Body of pancreas (tissue), 4 donors: ENCODE data around the gene RTL10.

ENCODE experiments used
- CTCF ChIP-seq, 7 experiments: fragments of 450-650 bp in 4 of 7; fragments of 200-600 bp in 3 of 7; sonication (generic) in 3 of 7; IDR thresholded peaks; one replicate each; pipeline ENCODE4 v1.5.1; 2016 to 2019; ENCODE audit warnings: antibody characterized with exemption in 7 of 7
- POLR2A ChIP-seq, 3 donors: fragments of 450-650 bp; IDR thresholded peaks; one replicate each; pipeline ENCODE4 v1.6.1; 2016; ENCODE audit warnings: antibody characterized with exemption in 3 of 3, mild to moderate bottlenecking in 2 of 3

GRCh38 chr22:19819208-19819910, 35.3 kb downstream of the RTL10 start:
- TF ChIP-seq CTCF (IDR thresholded peaks at IDR 0.05) = no peak
- TF ChIP-seq POLR2A (IDR thresholded peaks at IDR 0.05) = no peak
